ENCODE data around the gene CCDC106.
A peak's percentile ranks its signal among the peaks of the same experiment; 100 is the strongest.

The CCDC106 gene

DNA sequence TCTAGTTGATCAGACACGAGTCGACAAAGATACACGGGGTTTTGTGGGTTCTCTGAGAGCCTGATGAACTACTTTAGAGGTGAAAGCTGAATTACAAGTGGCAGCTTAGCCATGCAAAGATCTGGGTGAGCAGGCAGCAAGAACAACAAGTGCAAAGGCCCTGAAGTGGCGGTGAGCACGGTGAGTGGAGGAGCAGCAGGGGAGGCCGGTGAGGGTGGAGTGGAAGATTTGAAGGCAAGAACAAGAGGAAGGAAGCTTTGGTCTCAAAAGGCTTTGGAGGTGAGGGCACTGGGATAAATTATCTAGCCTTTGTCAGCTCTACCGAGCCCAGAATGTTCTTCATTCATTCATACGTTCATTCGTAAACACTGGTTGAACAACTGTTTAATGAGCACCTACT is 41.2 kb upstream of the CCDC106 start:
- DNase-seq (ENCODE audit: low read depth), result no peak
- TF ChIP-seq, protein P1, sequence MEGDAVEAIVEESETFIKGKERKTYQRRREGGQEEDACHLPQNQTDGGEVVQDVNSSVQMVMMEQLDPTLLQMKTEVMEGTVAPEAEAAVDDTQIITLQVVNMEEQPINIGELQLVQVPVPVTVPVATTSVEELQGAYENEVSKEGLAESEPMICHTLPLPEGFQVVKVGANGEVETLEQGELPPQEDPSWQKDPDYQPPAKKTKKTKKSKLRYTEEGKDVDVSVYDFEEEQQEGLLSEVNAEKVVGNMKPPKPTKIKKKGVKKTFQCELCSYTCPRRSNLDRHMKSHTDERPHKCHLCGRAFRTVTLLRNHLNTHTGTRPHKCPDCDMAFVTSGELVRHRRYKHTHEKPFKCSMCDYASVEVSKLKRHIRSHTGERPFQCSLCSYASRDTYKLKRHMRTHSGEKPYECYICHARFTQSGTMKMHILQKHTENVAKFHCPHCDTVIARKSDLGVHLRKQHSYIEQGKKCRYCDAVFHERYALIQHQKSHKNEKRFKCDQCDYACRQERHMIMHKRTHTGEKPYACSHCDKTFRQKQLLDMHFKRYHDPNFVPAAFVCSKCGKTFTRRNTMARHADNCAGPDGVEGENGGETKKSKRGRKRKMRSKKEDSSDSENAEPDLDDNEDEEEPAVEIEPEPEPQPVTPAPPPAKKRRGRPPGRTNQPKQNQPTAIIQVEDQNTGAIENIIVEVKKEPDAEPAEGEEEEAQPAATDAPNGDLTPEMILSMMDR (conservative IDR thresholded peaks at IDR 0.05; ENCODE audit: control insufficient read depth, insufficient read depth, low read depth, low read length), result no peak
- H3K4me3 ChIP-seq (ENCODE audit: control insufficient read depth, low read depth, low read length), result peak overlapping the region; percentile 89

DNA sequence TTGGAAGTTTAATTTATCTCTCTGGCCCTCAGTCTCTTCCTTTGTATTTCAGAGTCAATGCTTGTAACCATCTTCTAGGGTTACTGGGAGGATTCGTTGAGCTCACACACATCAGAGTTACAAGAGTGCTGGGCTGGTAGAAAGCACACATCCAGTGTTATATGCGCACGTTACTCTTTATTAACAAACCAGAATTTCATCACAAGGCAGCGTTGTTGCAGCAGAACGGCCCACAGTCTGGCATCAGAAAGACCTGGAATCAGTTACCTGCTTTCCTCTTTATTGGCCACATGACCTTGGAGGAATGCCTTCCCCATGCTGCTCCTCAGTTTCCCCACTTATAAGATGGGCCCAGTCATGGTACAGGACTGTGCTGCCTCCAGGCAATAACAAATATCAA is 38.7 kb upstream of the CCDC106 start:
- no peak overlapping the region for H3K4me3 ChIP-seq (ENCODE audit: control insufficient read depth, low read depth, low read length)
- TF ChIP-seq, protein P1 (conservative IDR thresholded peaks at IDR 0.05; ENCODE audit: control insufficient read depth, insufficient read depth, low read depth, low read length), result no peak
- DNase-seq (ENCODE audit: low read depth), result no peak

DNA sequence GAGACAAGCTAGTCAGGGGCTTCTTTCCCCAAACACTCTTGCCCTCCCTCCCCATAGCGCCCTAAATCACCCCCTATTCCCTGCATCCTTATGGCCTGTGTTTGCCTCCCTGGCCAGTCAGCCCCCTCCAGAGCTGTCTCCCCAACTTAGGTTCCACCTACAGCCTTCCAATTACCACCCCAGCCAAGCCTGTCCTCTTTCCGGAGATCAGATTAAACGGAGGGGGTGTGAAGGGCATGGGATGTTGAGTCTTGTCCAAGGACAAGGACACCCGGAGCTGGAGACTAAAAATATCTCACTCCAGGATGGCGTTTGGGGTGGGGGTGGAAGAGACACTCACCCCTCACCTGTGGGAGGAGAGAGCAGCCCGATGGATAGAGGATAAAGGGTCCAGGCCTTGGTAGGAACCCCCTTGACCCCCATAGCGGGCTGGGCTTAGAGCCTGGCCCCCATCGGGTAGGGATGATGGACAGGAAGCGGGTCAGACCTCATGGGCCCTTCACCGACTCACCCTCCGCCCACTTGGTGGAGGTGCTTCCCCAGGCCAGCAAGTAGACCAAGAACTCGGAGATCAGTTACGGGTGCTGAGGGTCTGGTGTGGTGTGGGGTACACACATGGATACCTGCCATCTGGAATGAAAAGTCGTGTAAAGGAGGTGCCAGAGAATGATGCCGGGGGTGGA is 36.6 kb upstream of the CCDC106 start:
- TF ChIP-seq, protein P1 (conservative IDR thresholded peaks at IDR 0.05; ENCODE audit: control insufficient read depth, insufficient read depth, low read depth, low read length), result no peak
- no peak overlapping the region for H3K4me3 ChIP-seq (ENCODE audit: control insufficient read depth, low read depth, low read length)
- no peak for DNase-seq (ENCODE audit: low read depth)

DNA sequence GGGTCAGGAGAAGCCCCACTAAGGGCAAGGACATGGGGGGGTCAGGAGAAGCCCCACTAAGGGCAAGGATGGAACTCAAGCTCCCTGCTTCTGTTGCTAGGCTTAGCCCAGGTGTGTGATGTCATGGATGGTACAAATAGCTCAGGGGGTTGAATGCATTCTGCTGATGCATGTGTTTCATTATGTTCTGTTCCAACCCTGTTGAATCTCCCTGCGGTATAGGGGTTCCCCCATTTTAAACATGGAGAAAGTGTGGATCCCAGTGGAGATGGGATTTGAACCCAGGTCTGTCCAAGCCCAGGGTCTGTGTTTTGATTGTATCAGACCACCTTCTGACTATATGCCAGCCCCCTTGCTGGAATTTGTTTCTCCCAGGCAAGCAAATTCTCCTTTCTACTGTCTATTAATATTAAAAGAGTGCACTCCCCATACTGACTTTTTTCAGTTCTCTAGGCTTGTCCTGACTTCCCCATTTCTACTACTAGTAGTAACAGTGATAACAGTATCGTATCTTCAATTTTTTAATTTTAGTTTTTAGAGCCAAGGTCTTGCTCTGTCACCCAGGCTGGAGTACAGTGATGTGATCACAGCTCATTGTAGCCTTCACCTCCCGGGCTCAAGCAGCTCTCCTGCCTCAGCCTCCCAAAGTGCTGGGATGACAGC is 35.9 kb upstream of the CCDC106 start:
- TF ChIP-seq, protein P1 (conservative IDR thresholded peaks at IDR 0.05; ENCODE audit: control insufficient read depth, insufficient read depth, low read depth, low read length), result no peak
- DNase-seq (ENCODE audit: low read depth), result no peak
- H3K4me3 ChIP-seq (ENCODE audit: control insufficient read depth, low read depth, low read length), result no peak overlapping the region

GRCh38 chr19:55613396-55613795 is 34.6 kb upstream of the CCDC106 start:
- TF ChIP-seq, protein P1 (conservative IDR thresholded peaks at IDR 0.05; ENCODE audit: control insufficient read depth, insufficient read depth, low read depth, low read length), result no peak
- DNase-seq (ENCODE audit: low read depth), result no peak
- H3K4me3 ChIP-seq (ENCODE audit: control insufficient read depth, low read depth, low read length), result no peak overlapping the region

- H3K4me3 ChIP-seq (ENCODE audit: control insufficient read depth, low read depth, low read length), result no peak overlapping the region
- TF ChIP-seq, protein P1 (conservative IDR thresholded peaks at IDR 0.05; ENCODE audit: control insufficient read depth, insufficient read depth, low read depth, low read length), result no peak
- no peak for DNase-seq (ENCODE audit: low read depth)
Measured at GRCh38 chr19:55613930-55614710, 33.9 kb upstream of the CCDC106 start.
